Loucy (cell line): Measurements from ENCODE around the gene SLC25A41.

Experiments
- CTCF ChIP-seq: fragments of 200-600 bp; sonication (generic); conservative IDR thresholded peaks from 2 replicates; pipeline ENCODE4 v1.5.1; 2014; ENCODE audit warnings: mild to moderate bottlenecking, antibody characterized with exemption, low read length
- EZH2phosphoT487 ChIP-seq: fragments of 200-600 bp; IDR thresholded peaks from 2 replicates; pipeline ENCODE4 v1.6.1; 2018; ENCODE audit warnings: antibody characterized with exemption, mild to moderate bottlenecking, moderate library complexity, borderline replicate concordance

- no peak for TF ChIP-seq CTCF
- TF ChIP-seq EZH2phosphoT487, result no peak
Observed at GRCh38 chr19:6396305-6396704, 37.3 kb downstream of the SLC25A41 start.
